SIG-M5 treated with dmso at 0.1 percent for 504 hours (cell line): ENCODE results near the gene SLC31A1.

Source experiments
- DNase-seq: peaks from one replicate; lab custom pipeline; 2025; ENCODE audit not compliant: unreplicated experiment; lab: John Stamatoyannopoulos, UW

The SLC31A1 gene

DNA sequence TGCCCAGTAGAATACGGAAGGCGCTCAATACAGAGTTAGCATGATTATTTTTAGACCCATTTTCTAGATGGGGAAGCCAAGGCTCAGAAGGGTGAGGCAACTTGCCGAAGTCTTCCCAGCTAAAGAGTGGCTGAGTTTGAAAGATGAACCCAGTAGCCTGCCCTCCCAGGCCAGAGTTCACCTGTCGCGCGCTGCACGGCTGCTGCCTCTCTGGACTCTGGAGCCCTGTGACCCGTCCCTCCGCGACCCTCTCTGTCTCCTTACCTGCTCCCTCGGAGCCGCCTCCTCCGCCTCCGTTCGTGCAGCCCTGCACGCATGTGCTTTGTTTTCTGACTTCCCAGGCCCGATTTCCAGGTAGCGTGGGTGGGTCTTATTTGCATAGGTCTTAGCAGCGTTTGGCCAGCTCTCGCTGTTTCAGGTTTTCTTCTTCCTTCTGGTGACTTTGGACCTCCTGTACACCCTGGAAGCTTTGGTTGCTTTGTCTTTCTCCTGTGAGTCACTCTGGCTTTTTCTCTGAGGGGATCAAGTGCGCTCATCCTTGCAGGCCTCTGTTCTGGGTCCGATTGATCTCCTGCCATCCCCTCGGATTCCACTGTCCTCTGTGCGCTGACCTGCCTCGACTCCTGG is 81.6 kb downstream of the SLC31A1 start, which contains the start of gene RNF183:
Gene RNF183, minus strand, starts transcription at position 585 of the 627 bp plus-strand sequence. CDS start 5,192 bp downstream, outside the sequence.
- no peak for DNase-seq

GRCh38 chr9:113306566-113306965 is 85.2 kb downstream of the SLC31A1 start:
- DNase-seq: no peak

- DNase-seq: no peak
Observed at GRCh38 chr9:113307396-113307975, 86.1 kb downstream of the SLC31A1 start.

GRCh38 chr9:113309204-113309813 is 88.0 kb downstream of the SLC31A1 start:
- DNase-seq: peak; percentile 50

- DNase-seq: no peak
Observed at GRCh38 chr9:113310538-113310937, 89.2 kb downstream of the SLC31A1 start.

DNA sequence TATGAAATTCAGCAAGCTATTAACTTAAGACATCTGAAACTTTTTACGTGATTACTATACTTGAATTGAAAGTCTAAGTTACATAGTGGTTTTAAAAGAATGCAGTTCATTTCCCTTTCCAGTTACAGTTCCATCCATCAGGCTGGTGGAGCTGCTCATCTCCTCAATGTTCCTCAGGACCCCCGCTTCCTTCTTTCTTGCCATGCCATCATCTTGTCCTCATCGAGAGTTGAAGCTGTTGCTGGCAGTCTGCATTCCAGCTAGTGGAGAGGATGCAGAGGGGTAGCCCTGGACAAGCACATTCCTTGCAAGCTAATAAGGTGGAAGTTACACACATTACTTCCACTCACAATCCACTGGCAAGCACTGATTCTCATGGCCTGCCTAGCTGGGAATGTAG is 90.6 kb downstream of the SLC31A1 start:
- no peak for DNase-seq

DNA sequence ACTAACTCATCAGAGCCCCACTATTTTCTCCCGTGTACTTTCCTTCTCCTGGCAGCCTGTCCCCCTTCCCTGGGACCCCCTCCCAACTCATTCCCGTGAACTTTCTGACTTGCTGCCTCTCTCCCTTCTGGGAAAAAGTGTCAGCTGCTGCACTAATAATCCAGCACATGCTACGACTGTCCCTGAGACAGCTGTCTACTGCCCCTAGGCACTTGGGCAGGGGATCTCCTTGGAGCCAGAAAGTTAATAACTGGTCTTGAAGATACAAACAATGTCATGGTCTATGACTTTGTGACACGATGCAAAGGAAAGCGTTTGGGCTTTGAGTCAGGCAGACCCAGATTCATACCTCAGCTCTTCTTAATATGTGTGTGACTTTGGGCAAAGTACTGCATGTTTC is 91.9 kb downstream of the SLC31A1 start:
- no peak for DNase-seq
